Bone marrow (tissue), 2 donors: ENCODE data around the gene OR5B21.

Experiments
- DNase-seq, 2 donors: peaks; one replicate each; lab custom pipeline; 2025; lab: John Stamatoyannopoulos, UW

The OR5B21 gene

GRCh38 chr11:58508005-58508404, at the start of gene OR5B21:
TSS of gene OR5B21 (minus strand) at chr11:58508105. CDS start at chr11:58508105, 0 bp downstream.
- DNase-seq: no peak

GRCh38 chr11:58549644-58550043, 41.7 kb upstream of the OR5B21 start:
- no peak for DNase-seq

GRCh38 chr11:58546841-58547240, 38.9 kb upstream of the OR5B21 start:
- DNase-seq: no peak

- DNase-seq: no peak
These were observed 24.0 kb upstream of the OR5B21 start for GRCh38 chr11:58531865-58532341.

GRCh38 chr11:58530236-58530635, 22.3 kb upstream of the OR5B21 start:
- DNase-seq: no peak

GRCh38 chr11:58527429-58527828, 19.5 kb upstream of the OR5B21 start:
- DNase-seq: no peak

- DNase-seq: no peak
These were observed 18.8 kb upstream of the OR5B21 start for GRCh38 chr11:58526721-58527120.

- DNase-seq: peak in 1 of 2 donors; percentile 90
These were observed 17.2 kb upstream of the OR5B21 start for GRCh38 chr11:58525037-58525614.

- peak in 1 of 2 donors; percentile 55 for DNase-seq
These were observed 16.5 kb upstream of the OR5B21 start for GRCh38 chr11:58524232-58525036.

GRCh38 chr11:58513747-58514367, 6.0 kb upstream of the OR5B21 start:
- peak in 1 of 2 donors; percentile 50 for DNase-seq

GRCh38 chr11:58511636-58512035, 3.7 kb upstream of the OR5B21 start:
- DNase-seq: no peak

GRCh38 chr11:58509748-58510147, 1.8 kb upstream of the OR5B21 start:
- no peak for DNase-seq

GRCh38 chr11:58508814-58509213, 909 bp upstream of the OR5B21 start:
- DNase-seq: no peak

GRCh38 chr11:58507355-58507754, 550 bp downstream of the OR5B21 start:
- no peak for DNase-seq

GRCh38 chr11:58506935-58507334, 970 bp downstream of the OR5B21 start:
- DNase-seq: no peak

- no peak for DNase-seq
These were observed 2.1 kb downstream of the OR5B21 start for GRCh38 chr11:58505849-58506248.

- DNase-seq: no peak
These were observed 3.7 kb downstream of the OR5B21 start for GRCh38 chr11:58504232-58504631.

- DNase-seq: no peak
These were observed 4.5 kb downstream of the OR5B21 start for GRCh38 chr11:58503361-58503856.

- no peak for DNase-seq
These were observed 5.9 kb downstream of the OR5B21 start for GRCh38 chr11:58502004-58502403.

- DNase-seq: peak in 1 of 2 donors; percentile 56
These were observed 9.4 kb downstream of the OR5B21 start for GRCh38 chr11:58498464-58498863.

GRCh38 chr11:58497951-58498350, 10.0 kb downstream of the OR5B21 start:
- no peak for DNase-seq

- DNase-seq: no peak
These were observed 12.0 kb downstream of the OR5B21 start for GRCh38 chr11:58495906-58496305.

GRCh38 chr11:58494101-58494500, 13.8 kb downstream of the OR5B21 start:
- no peak for DNase-seq
